Neural progenitor cell (in vitro differentiated cells): ENCODE data around the gene ZNF346. TPM values are rescaled to one million over a fixed set of nuclear protein-coding genes. Genes with fewer than 3 reads are reported as not detected.

Experiments used
- DNase-seq: peaks from one replicate; pipeline ENCODE4 v3.0.0-alpha.2; 2016; ENCODE audit warnings: low spot score
- H2AFZ ChIP-seq: fragments of 200-600 bp; sonication (generic); replicated peaks from 2 replicates; pipeline ENCODE4 v1.6.1; 2016; ENCODE audit warnings: antibody characterized with exemption
- H3F3A ChIP-seq: fragments of 200-600 bp; sonication (generic); 2 replicates; pipeline ENCODE4 v1.6.1; 2016; ENCODE audit warnings: antibody characterized with exemption, low read depth
- H3K27ac ChIP-seq: fragments of 200-600 bp; sonication (generic); 2 replicates; pipeline ENCODE4 v1.5.1; 2016; ENCODE audit warnings: mild to moderate bottlenecking
- H3K27me3 ChIP-seq: fragments of 200-600 bp; sonication (generic); 2 replicates; pipeline ENCODE4 v1.6.1; 2016; ENCODE audit warnings: mild to moderate bottlenecking, moderate library complexity
- H3K36me3 ChIP-seq: fragments of 200-600 bp; sonication (generic); 2 replicates; pipeline ENCODE4 v1.5.1; 2016
- H3K4me1 ChIP-seq: fragments of 200-600 bp; sonication (generic); 2 replicates; pipeline ENCODE4 v1.6.1; 2016; ENCODE audit warnings: mixed run types
- H3K4me2 ChIP-seq: fragments of 200-600 bp; sonication (generic); 2 replicates; pipeline ENCODE4 v1.6.1; 2016
- H3K4me3 ChIP-seq: fragments of 200-600 bp; sonication (generic); 2 replicates; pipeline ENCODE4 v1.5.1; 2016
- H3K79me2 ChIP-seq: fragments of 200-600 bp; sonication (generic); 2 replicates; pipeline ENCODE4 v1.6.1; 2016; ENCODE audit warnings: low read depth
- H3K9ac ChIP-seq: fragments of 200-600 bp; sonication (generic); 2 replicates; pipeline ENCODE4 v1.6.1; 2016
- H3K9me3 ChIP-seq: fragments of 200-600 bp; sonication (generic); 2 replicates; pipeline ENCODE4 v1.5.1; 2016; ENCODE audit warnings: low read depth
- H4K20me1 ChIP-seq: fragments of 200-600 bp; sonication (generic); 2 replicates; pipeline ENCODE4 v1.6.1; 2016; ENCODE audit warnings: low read depth
- H3K27ac Mint-ChIP-seq: 3 replicates; pipeline ENCODE4 v1.8.0; 2021; ENCODE audit warnings: mixed read lengths
- H3K27me3 Mint-ChIP-seq: 2 replicates; pipeline ENCODE4 v1.8.0; 2022; ENCODE audit warnings: low read depth, mild to moderate bottlenecking, inconsistent platforms, moderate library complexity, mixed read lengths; ENCODE audit not compliant: insufficient read depth
- H3K36me3 Mint-ChIP-seq: 3 replicates; pipeline ENCODE4 v1.8.0; 2021; ENCODE audit warnings: mixed read lengths
- H3K4me1 Mint-ChIP-seq: 3 replicates; pipeline ENCODE4 v1.8.0; 2021; ENCODE audit warnings: mixed read lengths
- H3K4me3 Mint-ChIP-seq: 3 replicates; pipeline ENCODE4 v1.8.0; 2021; ENCODE audit warnings: mild to moderate bottlenecking, moderate library complexity, mixed read lengths
- H3K9me3 Mint-ChIP-seq: 3 replicates; pipeline ENCODE4 v1.8.0; 2020; ENCODE audit warnings: mixed read lengths
- CTCF ChIP-seq: fragments of 200-600 bp; sonication (generic); IDR thresholded peaks from 2 replicates; pipeline ENCODE4 v1.5.1; 2017; ENCODE audit warnings: antibody characterized with exemption, mild to moderate bottlenecking
- EZH2 ChIP-seq: fragments of 200-600 bp; sonication (generic); IDR thresholded peaks from 2 replicates; pipeline ENCODE4 v1.6.1; 2017; ENCODE audit warnings: antibody characterized with exemption, mild to moderate bottlenecking, moderate library complexity
- EZH2phosphoT487 ChIP-seq: fragments of 200-600 bp; sonication (generic); IDR thresholded peaks from 2 replicates; pipeline ENCODE4 v1.6.1; 2017; ENCODE audit warnings: antibody characterized with exemption
- total RNA-seq: library from RNA; depleted of rRNA; stranded (reverse); fragments of >200 nt; gene quantifications from 2 replicates; pipeline ENCODE4 v1.2.3, GENCODE V29; 2015; ENCODE audit warnings: low replicate concordance

ZNF346 gene
- total RNA-seq, 1 donor from 2014 or later, result 28.2 TPM

- no peak for TF ChIP-seq CTCF
- no peak for TF ChIP-seq EZH2phosphoT487
- TF ChIP-seq EZH2, result no peak
- DNase-seq, result no peak
- no peak overlapping the region for H2AFZ ChIP-seq
Measured at GRCh38 chr5:177100714-177101121, 78.2 kb downstream of the ZNF346 start.

GRCh38 chr5:177103523-177104253 is 81.2 kb downstream of the ZNF346 start:
- no peaks in the 10 kb centered on the region for H3K36me3 ChIP-seq
- no peak overlapping the region for H3K4me2 ChIP-seq
- H3K4me1 ChIP-seq, result peaks cover 15% of the 10 kb centered on the region
- H3K9me3 Mint-ChIP-seq, result no peaks in the 10 kb centered on the region
- no peaks in the 10 kb centered on the region for H3F3A ChIP-seq
- no peaks in the 10 kb centered on the region for H3K36me3 Mint-ChIP-seq
- peaks cover 16% of the 10 kb centered on the region for H3K27me3 Mint-ChIP-seq
- H3K9me3 ChIP-seq, result no peaks in the 10 kb centered on the region
- H4K20me1 ChIP-seq, result no peaks in the 10 kb centered on the region
- H3K9ac ChIP-seq, result no peak overlapping the region
- peaks cover 15% of the 10 kb centered on the region for H3K4me1 Mint-ChIP-seq
- H3K4me3 ChIP-seq, result no peak overlapping the region
- no peaks in the 10 kb centered on the region for H3K79me2 ChIP-seq
- no peak for DNase-seq
- H2AFZ ChIP-seq, result no peak overlapping the region
- no peaks in the 10 kb centered on the region for H3K27me3 ChIP-seq
- H3K27ac Mint-ChIP-seq, result no peak overlapping the region
- no peak overlapping the region for H3K27ac ChIP-seq
- TF ChIP-seq CTCF (no peak), EZH2phosphoT487 (no peak), EZH2 (no peak)
- no peak overlapping the region for H3K4me3 Mint-ChIP-seq

More at GRCh38 chr5:177100714-177101121, 78.2 kb downstream of the ZNF346 start:
- no peaks in the 10 kb centered on the region for H3K9me3 ChIP-seq
- H4K20me1 ChIP-seq, result no peaks in the 10 kb centered on the region
- H3F3A ChIP-seq, result no peaks in the 10 kb centered on the region
- Mint-ChIP-seq H3K36me3 (no peaks in the 10 kb centered on the region), H3K27ac (no peak overlapping the region), H3K27me3 (peaks cover 14% of the 10 kb centered on the region), H3K9me3 (no peaks in the 10 kb centered on the region), H3K4me1 (peaks cover 12% of the 10 kb centered on the region), H3K4me3 (no peak overlapping the region)
- H3K27me3 ChIP-seq, result no peaks in the 10 kb centered on the region
- H3K4me1 ChIP-seq, result peaks cover 16% of the 10 kb centered on the region
- H3K9ac ChIP-seq, result no peak overlapping the region
- H3K36me3 ChIP-seq, result no peaks in the 10 kb centered on the region
- no peak overlapping the region for H3K27ac ChIP-seq
- no peak overlapping the region for H3K4me2 ChIP-seq
- no peaks in the 10 kb centered on the region for H3K79me2 ChIP-seq
- no peak overlapping the region for H3K4me3 ChIP-seq

GRCh38 chr5:177105691-177106476 is 83.4 kb downstream of the ZNF346 start:
- peaks cover 7% of the 10 kb centered on the region for H3K4me1 ChIP-seq
- no peak overlapping the region for H3K4me3 ChIP-seq
- Mint-ChIP-seq H3K4me3 (no peak overlapping the region), H3K4me1 (peaks cover 16% of the 10 kb centered on the region), H3K27ac (no peak overlapping the region), H3K27me3 (peaks cover 16% of the 10 kb centered on the region), H3K36me3 (no peaks in the 10 kb centered on the region), H3K9me3 (no peaks in the 10 kb centered on the region)
- no peaks in the 10 kb centered on the region for H3F3A ChIP-seq
- H3K36me3 ChIP-seq, result no peaks in the 10 kb centered on the region
- H3K9me3 ChIP-seq, result no peaks in the 10 kb centered on the region
- no peak overlapping the region for H3K9ac ChIP-seq
- H4K20me1 ChIP-seq, result no peaks in the 10 kb centered on the region
- H3K27me3 ChIP-seq, result no peaks in the 10 kb centered on the region
- no peak overlapping the region for H3K27ac ChIP-seq
- DNase-seq, result no peak
- no peaks in the 10 kb centered on the region for H3K79me2 ChIP-seq
- peak overlapping the region; percentile 26 for H2AFZ ChIP-seq
- TF ChIP-seq CTCF (no peak), EZH2phosphoT487 (no peak), EZH2 (no peak)
- peak overlapping the region; percentile 27 for H3K4me2 ChIP-seq
